CD4-positive, CD25-positive, alpha-beta regulatory T cell (primary cell): Measurements from ENCODE around the gene EML1. TPM values are rescaled to one million over a fixed set of nuclear protein-coding genes. Genes with fewer than 3 reads are reported as not detected.
A peak's percentile ranks its signal among the peaks of the same experiment; 100 is the strongest.

Source experiments
- ATAC-seq, 2 donors: fragments of 150-1000 bp; cut with Tn5 transposase; one replicate each; pipeline ENCODE4 v1.10.0; 2021; ENCODE audit warnings: low read depth in 2 of 2, moderate number of reproducible peaks in 2 of 2, moderate library complexity in 1 of 2
- DNase-seq, 3 donors: peaks; one replicate each; pipeline versions ENCODE4 v3.0.0 to v3.0.0-alpha.2; 2012 to 2022; ENCODE audit warnings: mixed read lengths in 1 of 3
- H3K27ac ChIP-seq: one replicate; pipeline ENCODE4 v1.7.0; 2013; ENCODE audit warnings: mild to moderate bottlenecking, low read length; ENCODE audit not compliant: insufficient read depth, poor library complexity, severe bottlenecking
- H3K27me3 ChIP-seq: one replicate; pipeline ENCODE4 v1.7.0; 2013; ENCODE audit warnings: low read length; ENCODE audit not compliant: control insufficient read depth, insufficient read depth
- H3K36me3 ChIP-seq: one replicate; pipeline ENCODE4 v1.7.0; 2013; ENCODE audit warnings: mild to moderate bottlenecking, low read length, moderate library complexity; ENCODE audit not compliant: control insufficient read depth, insufficient read depth
- H3K4me1 ChIP-seq: 2 replicates; pipeline ENCODE4 v1.7.0; 2013; ENCODE audit warnings: mild to moderate bottlenecking, low read length; ENCODE audit not compliant: insufficient read depth, control insufficient read depth, poor library complexity, severe bottlenecking
- H3K4me3 ChIP-seq: one replicate; pipeline ENCODE4 v1.7.0; 2013; ENCODE audit warnings: low read depth, mild to moderate bottlenecking, low read length, moderate library complexity
- H3K9me3 ChIP-seq, 2 experiments: 1 replicate in 1 of 2; 2 replicates in 1 of 2; pipeline ENCODE4 v1.7.0; 2013; ENCODE audit warnings: low read length in 2 of 2, mild to moderate bottlenecking in 1 of 2, moderate library complexity in 1 of 2; ENCODE audit not compliant: control insufficient read depth in 2 of 2
- H3K27ac Mint-ChIP-seq, 3 donors: one replicate each; pipeline ENCODE4 v1.8.0; 2020 to 2022; ENCODE audit warnings: mild to moderate bottlenecking in 3 of 3, mixed read lengths in 3 of 3, moderate library complexity in 2 of 3
- H3K27me3 Mint-ChIP-seq: one replicate; pipeline ENCODE4 v1.8.0; 2022; ENCODE audit warnings: mild to moderate bottlenecking, mixed read lengths
- H3K36me3 Mint-ChIP-seq: one replicate; pipeline ENCODE4 v1.8.0; 2020; ENCODE audit warnings: mixed read lengths
- H3K4me1 Mint-ChIP-seq, 4 donors: one replicate each; pipeline ENCODE4 v1.8.0; 2020 to 2022; ENCODE audit warnings: mixed read lengths in 4 of 4, mild to moderate bottlenecking in 1 of 4
- H3K4me3 Mint-ChIP-seq, 4 donors: one replicate each; pipeline ENCODE4 v1.8.0; 2020 to 2022; ENCODE audit warnings: mild to moderate bottlenecking in 4 of 4, mixed read lengths in 4 of 4, moderate library complexity in 3 of 4
- H3K9me3 Mint-ChIP-seq, 7 donors: one replicate each; pipeline ENCODE4 v1.8.0; 2020 to 2022; ENCODE audit warnings: mixed read lengths in 7 of 7, mild to moderate bottlenecking in 3 of 7, moderate library complexity in 2 of 7
- polyA plus RNA-seq, 4 donors: library from polyadenylated mRNA; unstranded; fragments of 300-500 nt; fragmentation: Illumina TruSeq; gene quantifications; one replicate each; pipeline ENCODE4 v1.2.3, GENCODE V29; 2021
- total RNA-seq: library from RNA; stranded (reverse); gene quantifications from one replicate; pipeline ENCODE4 v1.2.3, GENCODE V29; 2022

Gene EML1
- total and polyA plus RNA-seq, 5 donors from 2014 or later = not detected

GRCh38 chr14:99768381-99768780 lies 24.8 kb upstream of the EML1 start:
- ATAC-seq (no peak), DNase-seq (no peak)
- no peaks in the 10 kb centered on the region for H3K4me1 ChIP-seq
- Mint-ChIP-seq H3K27me3 (peaks cover 16% of the 10 kb centered on the region), H3K27ac (no peak overlapping the region), H3K4me3 (no peak overlapping the region), H3K4me1 (no peaks in the 10 kb centered on the region), H3K36me3 (no peaks in the 10 kb centered on the region), H3K9me3 (peaks cover 0 to 3% (median 0%) of the 10 kb centered on the region in 7 donors)
- no peaks in the 10 kb centered on the region for H3K9me3 ChIP-seq
- H3K4me3 ChIP-seq = no peak overlapping the region
- H3K27ac ChIP-seq = no peak overlapping the region
- no peaks in the 10 kb centered on the region for H3K27me3 ChIP-seq
- H3K36me3 ChIP-seq = no peaks in the 10 kb centered on the region

- no peak for ATAC-seq
- DNase-seq = no peak
- Histone ChIP-seq H3K36me3 (no peaks in the 10 kb centered on the region), H3K4me3 (no peak overlapping the region), H3K27ac (no peak overlapping the region), H3K9me3 (no peaks in the 10 kb centered on the region), H3K27me3 (no peaks in the 10 kb centered on the region), H3K4me1 (no peaks in the 10 kb centered on the region)
- H3K27ac Mint-ChIP-seq = no peak overlapping the region
- no peaks in the 10 kb centered on the region for H3K36me3 Mint-ChIP-seq
- no peaks in the 10 kb centered on the region for H3K4me1 Mint-ChIP-seq
- peaks cover 0 to 3% (median 0%) of the 10 kb centered on the region in 7 donors for H3K9me3 Mint-ChIP-seq
- H3K27me3 Mint-ChIP-seq = peaks cover 16% of the 10 kb centered on the region
- no peak overlapping the region for H3K4me3 Mint-ChIP-seq
These were observed 24.1 kb upstream of the EML1 start for GRCh38 chr14:99769123-99769522.

GRCh38 chr14:99769799-99770198 lies 23.4 kb upstream of the EML1 start:
- no peaks in the 10 kb centered on the region for H3K4me1 ChIP-seq
- DNase-seq (no peak), ATAC-seq (no peak)
- no peaks in the 10 kb centered on the region for H3K9me3 ChIP-seq
- H3K4me3 Mint-ChIP-seq = no peak overlapping the region
- no peak overlapping the region for H3K4me3 ChIP-seq
- peaks cover 0 to 3% (median 0%) of the 10 kb centered on the region in 7 donors for H3K9me3 Mint-ChIP-seq
- H3K27me3 Mint-ChIP-seq = peaks cover 16% of the 10 kb centered on the region
- H3K36me3 Mint-ChIP-seq = no peaks in the 10 kb centered on the region
- H3K4me1 Mint-ChIP-seq = no peaks in the 10 kb centered on the region
- peaks cover under 1% of the 10 kb centered on the region for H3K27me3 ChIP-seq
- H3K36me3 ChIP-seq = no peaks in the 10 kb centered on the region
- H3K27ac Mint-ChIP-seq = no peak overlapping the region
- no peak overlapping the region for H3K27ac ChIP-seq

GRCh38 chr14:99772371-99773283 lies 20.6 kb upstream of the EML1 start:
- H3K27me3 Mint-ChIP-seq = peaks cover 26% of the 10 kb centered on the region
- H3K9me3 Mint-ChIP-seq = peaks cover 0 to 3% (median 0%) of the 10 kb centered on the region in 7 donors
- Histone ChIP-seq H3K27me3 (peaks cover 2% of the 10 kb centered on the region), H3K4me3 (no peak overlapping the region), H3K36me3 (no peaks in the 10 kb centered on the region), H3K9me3 (no peaks in the 10 kb centered on the region), H3K27ac (no peak overlapping the region), H3K4me1 (no peaks in the 10 kb centered on the region)
- H3K27ac Mint-ChIP-seq = peak overlapping the region in 1 of 3 donors; percentile 74
- ATAC-seq = no peak
- no peak for DNase-seq
- no peaks in the 10 kb centered on the region for H3K36me3 Mint-ChIP-seq
- H3K4me3 Mint-ChIP-seq = no peak overlapping the region
- H3K4me1 Mint-ChIP-seq = no peaks in the 10 kb centered on the region

- DNase-seq (no peak), ATAC-seq (no peak)
- H3K27ac ChIP-seq = no peak overlapping the region
- Mint-ChIP-seq H3K27ac (no peak overlapping the region), H3K4me3 (no peak overlapping the region), H3K27me3 (peaks cover 27% of the 10 kb centered on the region), H3K4me1 (no peaks in the 10 kb centered on the region), H3K9me3 (peaks cover 0 to 4% (median 0%) of the 10 kb centered on the region in 7 donors), H3K36me3 (no peaks in the 10 kb centered on the region)
- peaks cover 0 to under 1% of the 10 kb centered on the region in 2 experiments for H3K9me3 ChIP-seq
- peaks cover 8% of the 10 kb centered on the region for H3K27me3 ChIP-seq
- H3K4me3 ChIP-seq = no peak overlapping the region
- H3K36me3 ChIP-seq = no peaks in the 10 kb centered on the region
- H3K4me1 ChIP-seq = no peaks in the 10 kb centered on the region
These were observed 19.4 kb upstream of the EML1 start for GRCh38 chr14:99773521-99774497.

GRCh38 chr14:99774556-99775307 lies 18.5 kb upstream of the EML1 start:
- ATAC-seq (no peak), DNase-seq (no peak)
- Histone ChIP-seq H3K4me3 (no peak overlapping the region), H3K27me3 (peaks cover 8% of the 10 kb centered on the region), H3K4me1 (no peaks in the 10 kb centered on the region), H3K9me3 (peaks cover 0 to 4% of the 10 kb centered on the region in 2 experiments), H3K27ac (no peak overlapping the region), H3K36me3 (no peaks in the 10 kb centered on the region)
- no peaks in the 10 kb centered on the region for H3K4me1 Mint-ChIP-seq
- peaks cover 27% of the 10 kb centered on the region for H3K27me3 Mint-ChIP-seq
- no peak overlapping the region for H3K4me3 Mint-ChIP-seq
- peaks cover 0 to 11% (median 0%) of the 10 kb centered on the region in 7 donors for H3K9me3 Mint-ChIP-seq
- no peaks in the 10 kb centered on the region for H3K36me3 Mint-ChIP-seq
- H3K27ac Mint-ChIP-seq = no peak overlapping the region

GRCh38 chr14:99775351-99775750 lies 17.9 kb upstream of the EML1 start:
- Histone ChIP-seq H3K4me1 (no peaks in the 10 kb centered on the region), H3K36me3 (no peaks in the 10 kb centered on the region), H3K9me3 (peaks cover 0 to 4% of the 10 kb centered on the region in 2 experiments), H3K27ac (no peak overlapping the region), H3K4me3 (no peak overlapping the region), H3K27me3 (peaks cover 8% of the 10 kb centered on the region)
- DNase-seq (no peak), ATAC-seq (no peak)
- H3K36me3 Mint-ChIP-seq = no peaks in the 10 kb centered on the region
- H3K27me3 Mint-ChIP-seq = peaks cover 27% of the 10 kb centered on the region
- H3K4me3 Mint-ChIP-seq = no peak overlapping the region
- H3K4me1 Mint-ChIP-seq = no peaks in the 10 kb centered on the region
- peaks cover 0 to 11% (median 0%) of the 10 kb centered on the region in 7 donors for H3K9me3 Mint-ChIP-seq
- H3K27ac Mint-ChIP-seq = peak overlapping the region in 1 of 3 donors; percentile 60
